IMR-90 (cell line): ENCODE measurements around the gene AKAP8L. TPM values are rescaled to one million over a fixed set of nuclear protein-coding genes. Genes with fewer than 3 reads are reported as not detected.

Experiments
- ATAC-seq: fragments of 200-7000 bp; cut with Tn5 transposase; 2 replicates; pipeline ENCODE4 v1.9.1; 2020; ENCODE audit warnings: low read depth, mild to moderate bottlenecking, moderate library complexity
- BruUV-seq: library from RNA; stranded (reverse); fragments of 400-500 nt; replicated peaks from 2 replicates; lab custom pipeline; 2021; lab: Mats Ljungman, UMichigan
- CTCF ChIA-PET: fragments of 300-600 bp; formaldehyde crosslinking; extraction: SDS; loops from one replicate; lab custom pipeline; 2021; ENCODE audit warnings: antibody characterized with exemption; lab: Yijun Ruan, JAX
- POLR2A ChIA-PET: fragments of 300-600 bp; sonication (Branson Sonifier 250); formaldehyde crosslinking; loops from one replicate; lab custom pipeline; 2022; ENCODE audit warnings: antibody characterized with exemption; ENCODE audit not compliant: unreplicated experiment; lab: Charles Lee
- DNase-seq: peaks from one replicate; pipeline ENCODE4 v3.0.0; 2013
- H2AFZ ChIP-seq: replicated peaks from 2 replicates; pipeline ENCODE3; 2013; ENCODE audit warnings: low read length, mild to moderate bottlenecking; ENCODE audit not compliant: poor library complexity
- H2AK5ac ChIP-seq: 2 replicates; pipeline ENCODE4 v1.6.1; 2013; ENCODE audit warnings: low read depth, low read length, inconsistent platforms
- H2AK9ac ChIP-seq: replicated peaks from 2 replicates; pipeline ENCODE3; 2013; ENCODE audit warnings: mild to moderate bottlenecking, low read depth, low read length, moderate library complexity; ENCODE audit not compliant: poor library complexity
- H2BK120ac ChIP-seq: 2 replicates; pipeline ENCODE4 v1.6.1; 2013; ENCODE audit warnings: low read depth, low read length, inconsistent platforms
- H2BK15ac ChIP-seq: 3 replicates; pipeline ENCODE4 v1.6.1; 2013; ENCODE audit warnings: low read depth, low read length, inconsistent platforms
- H2BK20ac ChIP-seq: 2 replicates; pipeline ENCODE4 v1.6.1; 2013; ENCODE audit warnings: low read depth, mild to moderate bottlenecking, inconsistent platforms, low read length, moderate library complexity
- H2BK5ac ChIP-seq: 2 replicates; pipeline ENCODE4 v1.6.1; 2013; ENCODE audit warnings: mild to moderate bottlenecking, low read depth, low read length, inconsistent platforms; ENCODE audit not compliant: poor library complexity, severe bottlenecking
- H3K14ac ChIP-seq: replicated peaks from 2 replicates; pipeline ENCODE4 v1.6.1; 2013; ENCODE audit warnings: low read depth, low read length, inconsistent platforms
- H3K18ac ChIP-seq: 2 replicates; pipeline ENCODE4 v1.6.1; 2013; ENCODE audit warnings: low read depth, low read length, control low read depth
- H3K23ac ChIP-seq: 2 replicates; pipeline ENCODE4 v1.6.1; 2013; ENCODE audit warnings: low read depth, low read length, inconsistent platforms
- H3K27ac ChIP-seq: 2 replicates; pipeline ENCODE4 v1.5.1; 2013; ENCODE audit warnings: mild to moderate bottlenecking, control low read depth, low read length; ENCODE audit not compliant: insufficient read depth
- H3K27me3 ChIP-seq: 2 replicates; pipeline ENCODE4 v1.6.1; 2013; ENCODE audit warnings: low read length; ENCODE audit not compliant: control insufficient read depth, insufficient read depth
- H3K36me3 ChIP-seq: 2 replicates; pipeline ENCODE4 v1.6.1; 2013; ENCODE audit warnings: low read length, mixed read lengths; ENCODE audit not compliant: control insufficient read depth, insufficient read depth
- H3K4ac ChIP-seq: 2 replicates; pipeline ENCODE4 v1.6.1; 2013; ENCODE audit warnings: low read depth, low read length, inconsistent platforms
- H3K4me1 ChIP-seq: 2 replicates; pipeline ENCODE4 v1.6.1; 2013; ENCODE audit warnings: low read length, mixed read lengths; ENCODE audit not compliant: control insufficient read depth, insufficient read depth
- H3K4me2 ChIP-seq: 2 replicates; pipeline ENCODE4 v1.6.1; 2013; ENCODE audit warnings: low read depth, mild to moderate bottlenecking, control low read depth, low read length, moderate library complexity
- H3K4me3 ChIP-seq: 2 replicates; pipeline ENCODE4 v1.5.1; 2013; ENCODE audit warnings: low read depth, mild to moderate bottlenecking, control low read depth, low read length, moderate library complexity; ENCODE audit not compliant: insufficient read depth
- H3K56ac ChIP-seq: 2 replicates; pipeline ENCODE4 v1.6.1; 2013; ENCODE audit warnings: low read length, inconsistent platforms; ENCODE audit not compliant: insufficient read depth; ENCODE audit errors: extremely low read depth
- H3K79me1 ChIP-seq, 2 experiments: 2 replicates each; pipeline ENCODE4 v1.6.1; 2013; ENCODE audit warnings: low read length in 2 of 2, inconsistent platforms in 1 of 2, low read depth in 1 of 2
- H3K9ac ChIP-seq: 2 replicates; pipeline ENCODE4 v1.6.1; 2013; ENCODE audit warnings: low read depth, low read length, control low read depth
- H3K9me1 ChIP-seq: 2 replicates; pipeline ENCODE4 v1.6.1; 2013; ENCODE audit warnings: low read length, inconsistent platforms; ENCODE audit not compliant: insufficient read depth
- H3K9me3 ChIP-seq: 2 replicates; pipeline ENCODE4 v1.6.1; 2013; ENCODE audit warnings: low read length; ENCODE audit not compliant: control insufficient read depth, insufficient read depth
- H4K20me1 ChIP-seq: 2 replicates; pipeline ENCODE4 v1.6.1; 2013; ENCODE audit warnings: low read length, inconsistent platforms; ENCODE audit not compliant: insufficient read depth
- H4K5ac ChIP-seq: 2 replicates; pipeline ENCODE4 v1.6.1; 2013; ENCODE audit warnings: mild to moderate bottlenecking, low read depth, low read length, control low read depth
- H4K8ac ChIP-seq, 2 experiments: 2 replicates each; pipeline ENCODE4 v1.6.1; 2013; ENCODE audit warnings: low read depth in 2 of 2, low read length in 2 of 2, control low read depth in 1 of 2, inconsistent platforms in 1 of 2
- H4K91ac ChIP-seq: 2 replicates; pipeline ENCODE4 v1.6.1; 2013; ENCODE audit warnings: low read depth, low read length, inconsistent platforms; ENCODE audit not compliant: insufficient read depth
- BHLHE40 ChIP-seq: fragments of 150-350 bp; IDR thresholded peaks from 2 replicates; pipeline ENCODE4 v1.6.1; 2016; ENCODE audit warnings: mild to moderate bottlenecking, low read depth, low read length
- MXI1 ChIP-seq: IDR thresholded peaks from 2 replicates; pipeline ENCODE4 v1.6.1; 2012; ENCODE audit warnings: low read depth, mild to moderate bottlenecking, low read length, moderate library complexity, borderline replicate concordance
- RCOR1 ChIP-seq: IDR thresholded peaks from 2 replicates; pipeline ENCODE4 v1.6.1; 2012; ENCODE audit warnings: mild to moderate bottlenecking, low read length, improper control_type of control experiment; ENCODE audit not compliant: insufficient replicate concordance
- SMC3 ChIP-seq: fragments of 150-350 bp; IDR thresholded peaks from 2 replicates; pipeline ENCODE4 v1.6.1; 2016; ENCODE audit warnings: low read depth, mild to moderate bottlenecking, antibody characterized with exemption, low read length, moderate library complexity
- WGBS, 2 experiments: methylation state at CpG; one replicate each; pipeline versions ENCODE4 v1.1.5 to v1.1.7; 2013; ENCODE audit warnings: missing lambda C conversion rate in 2 of 2; ENCODE audit not compliant: insufficient read length in 1 of 2; ENCODE audit errors: extremely low coverage in 2 of 2; 5-methylcytosine and 5-hydroxymethylcytosine counted together
- dilution Hi-C: fragments of 300-500 bp; cut with HindIII; formaldehyde crosslinking; loops from one replicate; pipeline ENCODE4 v1.14.3; 2018; ENCODE audit warnings: low sequenced_read_pairs; ENCODE audit not compliant: unreplicated experiment
- in situ Hi-C: fragments of 300-500 bp; cut with MboI; formaldehyde crosslinking; loops from 3 replicates; pipeline ENCODE4 v1.14.3; 2019; ENCODE audit warnings: low sequenced_read_pairs, inconsistent platforms, mixed read lengths
- intact Hi-C: fragments of 100-400 bp; cut with micrococcal nuclease; formaldehyde crosslinking; loops from 2 replicates; pipeline ENCODE4 v1.10.0; 2022
- polyA plus RNA-seq, 3 experiments: library from polyadenylated mRNA; depleted of rRNA; stranded (reverse); fragments of >200 nt; gene quantifications; 2 replicates each; pipeline ENCODE4 v1.2.3, GENCODE V29; 2012; ENCODE audit warnings: low replicate concordance in 1 of 3
- total RNA-seq: library from RNA; depleted of rRNA; stranded (reverse); fragments of >200 nt; gene quantifications from 2 replicates; pipeline ENCODE4 v1.2.3, GENCODE V29; 2012
- TF ChIP-seq, protein P1 (sequence below): conservative IDR thresholded peaks from 2 replicates; pipeline ENCODE4 v1.5.1; 2012; ENCODE audit warnings: mild to moderate bottlenecking, low read depth, low read length, improper control_type of control experiment

AKAP8L gene
- total and polyA plus RNA-seq, 2 of the 4 experiments (the other 2 are of a cell fraction), result 43.1 to 44.6 TPM

GRCh38 chr19:15457701-15458484 is 39.1 kb upstream of the AKAP8L start (continued):
- no peak for TF ChIP-seq BHLHE40

GRCh38 chr19:15456871-15457700 is 38.3 kb upstream of the AKAP8L start:
- no peak overlapping the region for H2BK120ac ChIP-seq
- no peak overlapping the region for H2AK5ac ChIP-seq
- H3K56ac ChIP-seq, result no peak overlapping the region
- CTCF ChIA-PET, result no interaction called here
- H2AK9ac ChIP-seq, result no peak overlapping the region
- no peak overlapping the region for H3K18ac ChIP-seq
- TF ChIP-seq RCOR1 (no peak), BHLHE40 (no peak), SMC3 (no peak), MXI1 (no peak)
- TF ChIP-seq, protein P1, sequence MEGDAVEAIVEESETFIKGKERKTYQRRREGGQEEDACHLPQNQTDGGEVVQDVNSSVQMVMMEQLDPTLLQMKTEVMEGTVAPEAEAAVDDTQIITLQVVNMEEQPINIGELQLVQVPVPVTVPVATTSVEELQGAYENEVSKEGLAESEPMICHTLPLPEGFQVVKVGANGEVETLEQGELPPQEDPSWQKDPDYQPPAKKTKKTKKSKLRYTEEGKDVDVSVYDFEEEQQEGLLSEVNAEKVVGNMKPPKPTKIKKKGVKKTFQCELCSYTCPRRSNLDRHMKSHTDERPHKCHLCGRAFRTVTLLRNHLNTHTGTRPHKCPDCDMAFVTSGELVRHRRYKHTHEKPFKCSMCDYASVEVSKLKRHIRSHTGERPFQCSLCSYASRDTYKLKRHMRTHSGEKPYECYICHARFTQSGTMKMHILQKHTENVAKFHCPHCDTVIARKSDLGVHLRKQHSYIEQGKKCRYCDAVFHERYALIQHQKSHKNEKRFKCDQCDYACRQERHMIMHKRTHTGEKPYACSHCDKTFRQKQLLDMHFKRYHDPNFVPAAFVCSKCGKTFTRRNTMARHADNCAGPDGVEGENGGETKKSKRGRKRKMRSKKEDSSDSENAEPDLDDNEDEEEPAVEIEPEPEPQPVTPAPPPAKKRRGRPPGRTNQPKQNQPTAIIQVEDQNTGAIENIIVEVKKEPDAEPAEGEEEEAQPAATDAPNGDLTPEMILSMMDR, result no peak
- H3K14ac ChIP-seq, result no peak overlapping the region
- no peak overlapping the region for H4K8ac ChIP-seq
- H3K27ac ChIP-seq, result no peak overlapping the region
- in situ Hi-C loops, result no loop called here
- no peak overlapping the region for H2BK15ac ChIP-seq
- H3K4me2 ChIP-seq, result no peak overlapping the region
- H2BK5ac ChIP-seq, result no peak overlapping the region
- no peak overlapping the region for H4K91ac ChIP-seq
- peaks cover 47% of the 10 kb centered on the region for H3K27me3 ChIP-seq
- ATAC-seq, result no peak
- 2% methylated on average over 24 of the region's 86 CpGs; no CpG with 5 or more reads in 1 of the 2 experiments for WGBS, 2 experiments
- H4K5ac ChIP-seq, result no peak overlapping the region
- no peak overlapping the region for H2BK20ac ChIP-seq
- H3K9ac ChIP-seq, result no peak overlapping the region
- DNase-seq, result no peak
- H3K23ac ChIP-seq, result no peak overlapping the region
- no peaks in the 10 kb centered on the region for H3K36me3 ChIP-seq
- no peaks in the 10 kb centered on the region for H3K79me1 ChIP-seq
- intact Hi-C loops, result loop anchor here (10.0 kb wide), 1 partner anchor 98 kb away; no protein-coding TSS in a partner anchor
- H3K4me3 ChIP-seq, result no peak overlapping the region
- no peak overlapping the region for H3K4ac ChIP-seq
- peaks cover 7% of the 10 kb centered on the region; the same call in 1 of the 2 replicates for H3K4me1 ChIP-seq
- POLR2A ChIA-PET, result no interaction called here
- H4K20me1 ChIP-seq, result no peaks in the 10 kb centered on the region
- BruUV-seq, result no TSS peak
- peak overlapping the region; percentile 48 for H2AFZ ChIP-seq
- no peaks in the 10 kb centered on the region for H3K9me3 ChIP-seq
- peaks cover 7% of the 10 kb centered on the region; the same call in 1 of the 2 replicates for H3K9me1 ChIP-seq
- dilution Hi-C loops, result no loop called here
